Aorta (tissue), 5 donors: Measurements from ENCODE around the gene LOXHD1. TPM values are rescaled to one million over a fixed set of nuclear protein-coding genes. Genes with fewer than 3 reads are reported as not detected.

Source experiments
- ATAC-seq: fragments of 200-7000 bp; cut with Tn5 transposase; one replicate; pipeline ENCODE4 v1.9.1; 2022; ENCODE audit warnings: moderate library complexity; ENCODE audit not compliant: low FRiP score
- DNase-seq, 2 donors: peaks; one replicate each; pipeline ENCODE4 v3.0.0-alpha.2; 2020
- H3K27ac ChIP-seq, 2 donors: one replicate each; pipeline ENCODE4 v1.5.1; 2013; ENCODE audit warnings: low read length in 2 of 2, mild to moderate bottlenecking in 2 of 2, moderate library complexity in 2 of 2, control low read depth in 1 of 2, inconsistent platforms in 1 of 2, low read depth in 1 of 2
- H3K27me3 ChIP-seq, 2 donors: one replicate each; pipeline ENCODE4 v1.6.1; 2013; ENCODE audit warnings: control low read depth in 1 of 2, low read length in 1 of 2, mild to moderate bottlenecking in 1 of 2, moderate library complexity in 1 of 2; ENCODE audit not compliant: insufficient read depth in 2 of 2, control insufficient read depth in 1 of 2
- H3K36me3 ChIP-seq, 2 donors: one replicate each; pipeline ENCODE4 v1.6.1; 2013; ENCODE audit warnings: control low read depth in 1 of 2, low read length in 1 of 2, mild to moderate bottlenecking in 1 of 2; ENCODE audit not compliant: insufficient read depth in 2 of 2, control insufficient read depth in 1 of 2
- H3K4me1 ChIP-seq, 2 donors: one replicate each; pipeline ENCODE4 v1.6.1; 2013; ENCODE audit warnings: low read length in 2 of 2, control low read depth in 1 of 2, mild to moderate bottlenecking in 1 of 2, moderate library complexity in 1 of 2; ENCODE audit not compliant: insufficient read depth in 2 of 2, control insufficient read depth in 1 of 2
- H3K4me3 ChIP-seq, 2 donors: one replicate each; pipeline ENCODE4 v1.5.1; 2013; ENCODE audit warnings: low read length in 2 of 2, control low read depth in 1 of 2, mild to moderate bottlenecking in 1 of 2
- H3K9me3 ChIP-seq: one replicate; pipeline ENCODE4 v1.6.1; 2013; ENCODE audit warnings: mild to moderate bottlenecking, low read length; ENCODE audit not compliant: control insufficient read depth
- WGBS, 2 donors: extraction: QIAGEN DNeasy Blood & Tissue Kit; methylation state at CpG; one replicate each; pipeline ENCODE4 v1.1.7; 2013; 5-methylcytosine and 5-hydroxymethylcytosine counted together
- intact Hi-C, 2 donors: fragments of 100-400 bp; cut with DNase I; formaldehyde crosslinking; loops; one replicate each; pipeline versions ENCODE4 v1.14.2 to v1.15.0; 2022
- polyA plus RNA-seq, 2 donors: library from polyadenylated mRNA; stranded (reverse); fragments of 200-250 nt; gene quantifications; one replicate each; pipeline ENCODE4 v1.2.3, GENCODE V29; 2013
- total RNA-seq, 2 donors: library from RNA; stranded (reverse); fragmentation: NEBNext Ultra II Directional; extraction: Animal tissue kit (Norgen Biotek cat#: 25700); gene quantifications; one replicate each; pipeline ENCODE4 v1.2.1, GENCODE V29; 2021
- donor health status: healthy with polysubstance abuse.
- donor health status: Bipolar disorder and iron deficiency.
- donor health status: DM: no; HTN: no; CAD: no.
- donor health status: DM: no; HTN: no; CAD: no.
- donor health status: DM: yes; HTN: yes; CAD: no.

The LOXHD1 gene
- total and polyA plus RNA-seq, 4 donors = 0.16 to 1.0 TPM; not detected in 2

DNA sequence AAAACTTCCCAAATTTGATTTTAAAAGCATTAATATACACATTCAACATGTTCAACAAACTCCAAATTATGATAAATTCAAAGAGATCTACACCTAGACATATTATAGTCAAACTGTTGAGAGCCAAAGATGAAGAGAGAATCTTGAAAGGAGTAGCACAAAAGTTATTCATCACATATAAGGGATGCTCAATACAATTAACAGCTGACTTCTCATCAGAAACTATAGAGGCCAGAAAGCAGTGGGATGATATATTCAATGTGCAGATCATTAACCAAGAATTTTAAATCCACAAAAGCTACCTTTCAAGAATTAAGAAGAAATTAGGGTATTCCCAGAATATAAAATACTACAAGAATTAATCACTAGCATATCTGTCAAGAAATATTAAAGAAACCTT lies 75.4 kb downstream of the LOXHD1 start:
- DNase-seq (no peak), ATAC-seq (no peak)

DNA sequence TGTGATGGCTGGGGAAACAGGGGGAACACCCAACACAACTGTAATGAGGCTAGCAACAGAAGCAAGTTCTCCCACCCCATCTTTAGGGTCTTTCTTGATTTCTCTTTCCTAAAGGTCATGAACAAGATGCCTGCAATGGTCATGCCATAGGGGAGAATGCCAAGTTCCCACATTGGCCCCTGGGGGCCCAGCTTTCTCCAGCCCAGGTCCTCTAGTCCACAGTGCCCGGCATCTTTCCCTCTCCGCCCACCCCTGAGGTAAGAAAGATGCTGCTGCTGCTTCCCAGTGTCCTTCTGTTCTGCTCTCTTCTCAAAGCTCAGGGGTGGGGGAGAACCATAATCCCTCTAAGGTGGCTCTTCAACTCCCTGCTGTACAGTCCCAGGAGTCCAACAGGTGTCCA lies 78.0 kb downstream of the LOXHD1 start:
- 90 to 92% methylated on average over 2 of the region's 2 CpGs for WGBS, 2 donors
- Histone ChIP-seq H3K9me3 (no peaks in the 10 kb centered on the region), H3K27ac (no peak overlapping the region), H3K36me3 (no peaks in the 10 kb centered on the region), H3K4me3 (no peak overlapping the region), H3K27me3 (peaks cover 0 to 2% of the 10 kb centered on the region in 2 donors), H3K4me1 (no peaks in the 10 kb centered on the region)
- intact Hi-C loops = no loop called here
- ATAC-seq = no peak
- DNase-seq = no peak

More for the DNA sequence above, 75.4 kb downstream of the LOXHD1 start:
- H3K27me3 ChIP-seq = peaks cover 0 to 2% of the 10 kb centered on the region in 2 donors
- H3K4me3 ChIP-seq = no peak overlapping the region
- intact Hi-C loops = no loop called here
- no peaks in the 10 kb centered on the region for H3K36me3 ChIP-seq
- no peaks in the 10 kb centered on the region for H3K9me3 ChIP-seq
- no peaks in the 10 kb centered on the region for H3K4me1 ChIP-seq
- H3K27ac ChIP-seq = no peak overlapping the region

GRCh38 chr18:46577546-46577945 lies 79.5 kb downstream of the LOXHD1 start:
- WGBS, 2 donors = 85 to 86% methylated on average over 11 of the region's 11 CpGs
- Histone ChIP-seq H3K27ac (no peak overlapping the region), H3K9me3 (no peaks in the 10 kb centered on the region), H3K27me3 (peaks cover 0 to under 1% of the 10 kb centered on the region in 2 donors), H3K4me1 (no peaks in the 10 kb centered on the region), H3K36me3 (no peaks in the 10 kb centered on the region), H3K4me3 (no peak overlapping the region)
- intact Hi-C loops = no loop called here
- ATAC-seq (no peak), DNase-seq (no peak)

DNA sequence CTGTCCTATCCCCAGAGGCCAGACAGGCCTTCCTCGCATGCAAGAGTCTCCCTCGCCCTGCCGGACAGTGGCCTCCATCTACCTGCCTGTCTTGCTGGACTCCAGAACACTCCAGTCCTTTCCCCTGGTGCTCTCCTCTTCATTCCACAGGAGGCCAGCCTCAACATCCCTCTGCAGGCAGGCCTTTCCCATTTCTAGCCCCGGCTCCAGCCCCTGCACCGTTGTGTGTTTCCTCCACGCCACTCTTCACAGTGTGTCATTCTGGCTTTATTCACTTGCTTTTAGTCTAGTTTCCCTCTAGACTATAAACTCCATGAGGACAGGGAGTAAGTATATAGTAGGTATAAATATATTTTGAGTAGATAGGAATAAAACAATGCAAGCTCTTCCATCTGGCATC lies 81.2 kb downstream of the LOXHD1 start:
- no peak for ATAC-seq
- DNase-seq = no peak
- no peaks in the 10 kb centered on the region for H3K27me3 ChIP-seq
- WGBS, 2 donors = 92 to 93% methylated on average over 6 of the region's 6 CpGs
- intact Hi-C loops = no loop called here
- H3K9me3 ChIP-seq = no peaks in the 10 kb centered on the region
- H3K4me1 ChIP-seq = no peaks in the 10 kb centered on the region
- H3K4me3 ChIP-seq = no peak overlapping the region
- H3K36me3 ChIP-seq = no peaks in the 10 kb centered on the region
- H3K27ac ChIP-seq = no peak overlapping the region

GRCh38 chr18:46574743-46575115 lies 82.3 kb downstream of the LOXHD1 start:
- ATAC-seq = no peak
- Histone ChIP-seq H3K9me3 (no peaks in the 10 kb centered on the region), H3K27me3 (no peaks in the 10 kb centered on the region), H3K27ac (no peak overlapping the region), H3K4me1 (no peaks in the 10 kb centered on the region), H3K4me3 (no peak overlapping the region), H3K36me3 (no peaks in the 10 kb centered on the region)
- intact Hi-C loops = no loop called here
- WGBS, 2 donors = 56 to 72% methylated on average over 2 of the region's 2 CpGs
- DNase-seq = no peak

DNA sequence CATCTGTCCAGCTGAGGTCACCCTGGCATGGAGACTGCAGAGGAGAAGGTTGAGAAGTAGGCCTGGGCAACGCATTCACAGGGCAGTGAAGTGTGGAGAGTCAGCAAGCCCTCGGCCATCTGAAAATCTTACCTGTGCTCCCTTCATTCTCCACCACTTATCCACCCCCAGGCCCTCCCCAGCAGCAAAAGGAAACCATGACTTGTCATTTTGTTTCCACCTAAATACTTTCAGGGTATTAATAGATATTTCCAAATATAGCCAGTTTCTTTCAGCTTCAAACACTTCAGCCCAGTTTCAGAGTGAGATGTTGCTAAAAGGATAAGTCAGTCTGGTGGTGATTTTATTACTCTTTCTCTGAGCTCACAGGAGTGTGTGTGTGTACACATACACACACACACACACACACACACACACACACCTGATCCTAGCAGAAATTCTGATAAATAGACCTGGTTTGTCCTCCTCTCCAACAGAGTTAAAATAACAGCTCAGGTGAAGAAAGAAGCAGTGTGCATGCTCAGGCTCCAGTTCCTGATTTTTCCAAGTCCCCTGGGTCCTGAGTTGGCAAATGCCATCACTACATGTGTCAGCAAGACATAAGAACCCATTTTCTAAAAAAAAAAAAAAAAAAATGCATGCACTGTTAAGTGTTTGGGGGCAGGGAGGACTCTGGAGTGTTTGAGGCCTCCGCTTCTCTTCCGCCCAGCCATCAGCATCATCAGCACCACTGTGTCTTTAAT lies 82.8 kb downstream of the LOXHD1 start:
- no peaks in the 10 kb centered on the region for H3K9me3 ChIP-seq
- H3K27ac ChIP-seq = no peak overlapping the region
- no peaks in the 10 kb centered on the region for H3K4me1 ChIP-seq
- ATAC-seq = no peak
- intact Hi-C loops = no loop called here
- no peak overlapping the region for H3K4me3 ChIP-seq
- DNase-seq = no peak
- 84 to 88% methylated on average over 4 of the region's 4 CpGs for WGBS, 2 donors
- no peaks in the 10 kb centered on the region for H3K27me3 ChIP-seq
- H3K36me3 ChIP-seq = no peaks in the 10 kb centered on the region

DNA sequence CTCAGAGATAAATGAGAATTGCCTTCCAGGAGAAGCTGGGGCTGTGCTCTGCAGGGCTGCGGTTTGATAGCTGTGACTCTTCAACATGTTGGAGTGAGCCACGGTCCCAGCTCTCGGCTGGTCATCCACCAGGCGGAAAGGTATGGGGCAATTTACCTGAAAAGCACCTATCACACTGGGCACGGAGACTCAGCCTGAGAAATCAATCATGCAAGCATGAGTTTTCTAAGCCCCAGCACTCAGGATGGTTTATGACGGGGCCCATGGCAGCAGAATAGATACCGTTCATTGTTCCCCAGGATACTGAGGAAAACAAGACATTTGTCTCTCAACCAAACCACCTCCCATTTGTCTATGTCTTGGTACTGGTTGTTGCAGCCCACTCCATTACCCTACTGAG lies 83.9 kb downstream of the LOXHD1 start:
- intact Hi-C loops = no loop called here
- WGBS, 2 donors = 81 to 86% methylated on average over 7 of the region's 7 CpGs
- Histone ChIP-seq H3K9me3 (no peaks in the 10 kb centered on the region), H3K4me1 (no peaks in the 10 kb centered on the region), H3K27me3 (no peaks in the 10 kb centered on the region), H3K36me3 (no peaks in the 10 kb centered on the region), H3K4me3 (no peak overlapping the region), H3K27ac (no peak overlapping the region)
- no peak for DNase-seq
- no peak for ATAC-seq

GRCh38 chr18:46571756-46572155 lies 85.3 kb downstream of the LOXHD1 start:
- Histone ChIP-seq H3K9me3 (no peaks in the 10 kb centered on the region), H3K4me1 (no peaks in the 10 kb centered on the region), H3K4me3 (no peak overlapping the region), H3K36me3 (no peaks in the 10 kb centered on the region), H3K27ac (no peak overlapping the region), H3K27me3 (no peaks in the 10 kb centered on the region)
- DNase-seq (no peak), ATAC-seq (no peak)
- intact Hi-C loops = no loop called here
- 78 to 87% methylated on average over 6 of the region's 6 CpGs for WGBS, 2 donors

DNA sequence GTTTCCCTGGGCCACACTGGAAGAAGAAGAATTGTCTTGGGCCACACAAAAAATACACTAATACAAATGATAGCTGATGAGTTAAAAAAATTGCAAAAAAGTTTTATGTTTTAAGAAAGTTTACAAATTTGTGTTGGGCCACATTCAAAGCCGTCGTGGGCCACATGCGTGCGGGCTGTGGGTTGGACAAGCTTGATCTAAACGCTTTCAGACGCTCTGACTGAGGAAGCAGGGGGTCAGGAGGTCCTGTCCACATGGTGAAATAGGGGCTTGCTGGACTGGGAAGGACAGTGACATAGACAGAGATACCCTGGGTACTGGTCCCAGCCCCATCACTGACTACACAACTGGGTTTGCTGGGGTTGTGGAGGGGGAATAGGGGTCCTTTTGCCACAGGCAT lies 86.4 kb downstream of the LOXHD1 start:
- H3K4me3 ChIP-seq = no peak overlapping the region
- no peaks in the 10 kb centered on the region for H3K27me3 ChIP-seq
- ATAC-seq = no peak
- intact Hi-C loops = no loop called here
- H3K4me1 ChIP-seq = no peaks in the 10 kb centered on the region
- no peak for DNase-seq
- no peaks in the 10 kb centered on the region for H3K9me3 ChIP-seq
- 72% methylated on average over 6 of the region's 6 CpGs for WGBS, 2 donors
- H3K36me3 ChIP-seq = no peaks in the 10 kb centered on the region
- H3K27ac ChIP-seq = no peak overlapping the region
